KG1 (cell line): ENCODE results near the gene KCNG4.
"Not testable (repeated sequence)": the region's sequence is repeated elsewhere in the genome, so short reads cannot be mapped to it uniquely, and the experiment has no call there.

Experiments
- DNase-seq: peaks from one replicate; lab custom pipeline; 2025; lab: John Stamatoyannopoulos, UW

KCNG4 gene

DNA sequence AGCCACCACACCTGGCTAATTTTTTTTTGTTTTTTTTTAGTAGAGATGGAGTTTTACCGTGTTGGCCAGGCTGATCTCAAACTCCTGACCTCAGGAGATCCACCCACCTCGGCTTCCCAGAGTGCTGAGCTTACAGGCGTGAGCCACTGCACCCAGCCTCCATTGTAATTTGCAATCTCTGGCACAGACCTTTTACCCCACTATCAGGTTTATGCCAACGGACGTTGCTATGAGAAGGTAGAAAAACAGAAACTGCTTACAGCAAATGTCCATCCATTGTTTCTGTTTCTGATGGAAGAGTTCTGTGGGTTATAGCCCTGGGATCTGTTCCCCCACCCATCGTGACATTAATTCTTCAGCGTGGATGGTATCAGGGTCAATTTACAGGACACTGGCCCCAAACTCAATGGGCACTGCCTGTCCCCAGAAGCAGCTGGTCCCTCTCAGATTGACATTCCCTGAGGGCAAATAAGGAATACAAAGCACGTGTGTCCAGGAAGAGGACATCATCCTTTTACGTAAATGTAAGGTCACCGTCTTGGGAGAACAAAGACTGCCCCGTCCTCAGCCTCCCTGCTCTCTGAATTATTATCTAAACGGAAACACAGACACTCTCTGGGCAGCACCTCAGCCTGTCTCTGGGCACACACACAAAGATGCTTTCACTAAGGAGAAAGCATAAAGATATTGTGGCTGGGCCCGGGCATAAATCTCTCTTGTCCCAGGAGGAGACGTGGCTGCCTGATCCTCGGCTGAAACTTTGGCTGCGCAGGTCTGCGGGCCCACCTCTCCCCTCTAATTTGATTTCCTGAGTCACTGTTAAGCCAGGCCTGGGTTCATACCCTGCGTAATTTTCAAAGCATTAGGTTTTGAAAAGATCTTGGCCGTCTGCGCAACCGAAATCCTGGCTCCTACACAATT is 5.2 kb downstream of the KCNG4 start:
- no peak for DNase-seq

DNA sequence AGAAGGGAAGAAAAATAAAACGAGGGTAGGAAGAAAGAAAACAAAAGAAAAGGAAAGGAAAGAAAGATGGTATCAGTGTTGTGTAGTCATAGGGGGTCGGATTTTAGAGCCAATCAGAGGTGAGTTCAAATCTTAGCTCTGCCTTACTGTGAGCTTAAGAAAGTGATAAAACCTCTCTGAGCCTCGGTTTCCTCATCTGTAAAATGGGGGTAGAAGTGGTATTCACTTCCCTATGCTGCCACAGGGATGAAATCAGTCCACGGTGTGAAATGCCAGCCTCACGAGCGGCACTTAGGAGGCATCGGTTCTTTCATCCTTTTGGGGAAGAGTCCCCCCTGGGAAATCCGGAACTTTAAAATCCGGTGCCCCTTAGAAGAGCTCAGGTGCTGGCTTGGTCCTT is 6.1 kb downstream of the KCNG4 start:
- no peak for DNase-seq

DNA sequence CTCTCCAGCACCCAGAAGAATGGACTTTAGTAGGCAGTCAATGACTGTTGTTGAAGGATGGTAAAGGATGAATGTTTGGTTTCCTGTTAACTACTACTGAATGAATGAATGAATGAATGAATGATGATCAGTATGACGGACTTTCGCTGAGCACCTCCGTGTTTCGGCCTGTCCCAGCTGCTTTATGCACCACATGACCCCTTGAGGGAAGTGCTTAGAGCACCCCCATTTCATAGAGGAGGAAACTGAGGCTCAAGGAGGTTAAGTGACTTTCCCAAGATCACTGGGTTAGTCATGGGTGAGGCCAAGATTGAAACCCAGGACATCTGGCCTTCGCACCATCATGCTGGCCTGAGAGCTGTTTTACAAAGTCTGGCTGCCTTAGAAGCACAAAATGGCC is 6.8 kb downstream of the KCNG4 start:
- DNase-seq = no peak

DNA sequence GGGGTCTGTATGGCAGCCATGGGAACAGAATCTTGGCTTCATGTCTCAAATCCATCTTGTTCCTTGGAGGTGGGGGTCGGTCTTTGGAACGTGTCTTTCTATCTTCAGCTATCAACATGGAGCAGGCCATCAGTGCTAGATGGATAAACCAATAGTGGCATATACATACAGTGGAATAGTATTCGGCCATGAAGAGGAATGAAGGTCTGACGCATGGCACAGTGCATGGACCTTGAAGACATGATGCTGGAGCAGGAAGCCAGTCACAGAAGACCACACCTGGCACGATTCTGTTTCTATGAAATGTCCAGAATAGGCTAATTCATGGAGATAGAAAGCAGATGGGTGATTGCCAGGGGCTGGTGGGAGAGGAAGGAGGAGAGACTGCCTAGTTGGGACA is 7.8 kb downstream of the KCNG4 start:
- DNase-seq = no peak

DNA sequence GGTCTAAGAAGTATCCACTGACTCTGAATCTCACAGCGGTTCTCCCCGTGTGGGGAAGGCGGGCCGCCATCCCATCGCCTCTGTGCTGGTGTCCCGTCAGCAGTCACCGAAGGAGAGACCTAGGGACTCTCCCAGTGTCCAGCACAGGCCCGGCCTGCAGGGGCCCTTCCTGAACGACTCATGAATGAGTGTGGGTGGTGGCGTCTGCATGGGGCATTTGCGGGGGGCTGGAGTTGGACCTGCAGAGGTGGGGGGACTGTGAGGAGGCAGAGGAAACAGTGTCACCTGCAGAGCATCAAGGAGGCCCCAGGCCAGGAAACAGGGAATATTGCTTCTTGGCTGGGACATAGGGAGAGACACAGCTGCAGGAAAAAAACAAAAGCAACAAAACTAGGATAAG is 10.3 kb downstream of the KCNG4 start:
- no peak for DNase-seq

DNA sequence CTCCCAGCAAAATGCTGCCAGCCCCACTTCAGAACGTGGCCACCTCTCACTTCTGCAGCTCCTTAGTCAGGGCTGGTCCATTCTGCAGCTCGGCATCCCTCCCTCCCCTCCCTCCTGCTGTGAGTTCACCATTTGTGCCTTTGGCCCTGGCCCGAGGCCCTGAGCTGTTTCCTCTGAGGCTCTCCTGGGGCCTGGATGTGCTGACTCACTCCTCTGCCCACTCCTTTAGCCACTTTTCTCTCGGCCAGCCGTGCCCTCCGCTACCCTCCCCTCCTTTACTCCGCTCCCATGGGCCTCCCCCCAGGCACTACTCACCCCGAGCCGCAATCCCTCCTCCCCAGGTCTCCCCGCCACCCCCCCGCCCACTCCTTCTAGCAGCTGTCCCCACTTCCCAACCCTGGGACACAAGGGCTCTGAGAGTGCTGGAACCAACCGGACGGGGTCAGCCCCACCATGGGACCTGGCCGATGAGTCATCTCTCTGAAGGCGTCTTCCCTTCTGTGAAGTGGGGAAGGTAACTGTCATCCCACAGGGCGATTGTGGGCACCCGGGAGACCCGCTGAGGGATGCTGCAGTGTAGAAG is 11.5 kb downstream of the KCNG4 start:
- no peak for DNase-seq

DNA sequence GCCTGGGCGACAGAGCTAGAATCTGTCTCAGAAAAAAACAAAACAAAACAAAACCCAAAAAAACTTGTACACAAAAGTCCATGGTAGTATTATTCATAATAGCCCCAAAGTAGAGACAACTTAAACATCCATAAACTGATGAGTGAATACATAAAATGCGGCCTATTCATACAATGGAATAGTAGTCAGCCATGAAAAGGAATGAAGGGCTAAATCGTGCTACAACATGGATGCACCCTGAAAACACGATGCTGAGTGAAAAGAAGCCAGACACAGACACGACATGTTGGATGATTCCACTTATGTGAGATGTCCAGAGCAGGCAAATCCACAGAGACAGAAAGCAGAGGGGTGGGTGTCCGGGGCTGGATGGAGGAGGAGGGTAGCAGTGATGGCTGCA is 12.3 kb downstream of the KCNG4 start:
- DNase-seq = no peak

DNA sequence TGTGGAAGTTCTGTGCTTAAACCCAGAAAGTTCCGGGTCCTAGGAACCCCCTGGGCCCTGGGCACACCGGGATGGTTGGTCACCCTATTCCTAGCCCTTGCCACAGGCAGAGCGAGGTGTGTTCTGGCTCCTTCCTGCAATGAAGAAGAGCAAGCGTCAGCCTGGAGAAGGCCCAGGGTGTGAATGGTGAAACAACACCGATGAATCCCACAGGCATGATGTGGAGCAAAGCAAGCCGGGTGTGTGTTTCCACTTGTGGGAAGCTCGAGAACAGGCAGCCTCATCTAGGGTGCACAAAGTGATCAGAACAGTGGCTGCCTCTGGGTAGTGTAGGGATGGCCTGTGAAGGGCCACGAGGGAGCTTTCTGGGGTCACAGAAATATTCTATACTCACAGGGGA is 13.8 kb downstream of the KCNG4 start:
- no peak for DNase-seq

DNA sequence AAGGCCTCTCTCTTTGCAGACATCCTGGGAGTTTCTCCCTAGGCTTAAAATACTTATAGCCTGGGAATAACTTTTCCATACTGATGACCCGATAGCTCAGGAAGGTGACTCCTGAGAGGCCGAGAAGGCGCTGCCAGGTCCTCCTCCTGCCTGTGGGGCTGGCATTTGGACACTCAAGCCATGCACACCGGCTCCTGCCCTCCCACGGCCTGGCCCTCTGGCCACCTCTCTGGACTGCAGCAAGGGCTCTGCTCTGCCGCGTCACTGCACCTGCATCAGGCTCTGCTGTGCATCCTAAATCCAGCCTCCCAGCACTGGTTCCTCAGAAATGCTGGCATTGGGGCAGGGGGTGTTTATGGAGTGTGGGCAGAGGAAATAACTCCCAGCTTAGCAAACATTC is 14.2 kb downstream of the KCNG4 start:
- DNase-seq = no peak

DNA sequence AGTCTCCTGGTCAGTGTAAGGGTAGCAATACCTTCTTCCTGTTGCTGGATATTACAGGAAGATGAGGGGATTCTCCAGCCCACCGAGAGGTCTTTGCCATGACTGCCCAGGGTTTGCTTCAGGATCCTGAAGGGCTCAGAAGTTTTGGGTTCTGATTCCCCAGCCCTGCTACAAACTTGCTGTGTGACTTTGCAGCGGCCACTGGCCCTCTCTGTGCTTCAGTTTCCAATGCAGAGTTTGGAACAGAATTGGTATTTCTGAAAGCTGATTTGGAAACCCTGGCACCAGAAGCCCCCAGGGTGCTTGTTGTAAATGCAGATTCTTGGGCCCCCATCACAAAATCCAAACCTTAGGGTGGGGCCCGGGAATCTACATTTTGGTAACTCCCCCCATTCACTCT is 14.7 kb downstream of the KCNG4 start:
- DNase-seq = no peak

DNA sequence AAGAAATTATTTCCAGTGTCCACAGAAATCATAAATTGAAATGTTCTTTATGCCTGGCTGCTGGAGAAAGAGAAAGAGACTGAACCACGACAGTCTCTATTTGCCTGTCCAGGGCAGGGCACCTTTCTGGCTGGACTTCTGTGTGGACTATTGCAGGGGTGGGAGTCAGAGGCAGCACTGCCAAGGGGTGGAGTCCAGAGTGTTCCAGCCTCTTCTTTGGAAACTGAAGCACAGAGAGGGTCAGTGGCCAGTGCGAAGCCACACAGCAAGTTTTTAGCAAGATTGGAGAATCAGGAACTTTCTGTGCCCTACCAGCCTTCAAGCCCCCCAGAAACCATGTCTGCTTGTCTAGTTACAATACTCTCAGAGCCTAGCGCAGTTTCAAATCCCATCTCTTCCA is 15.3 kb downstream of the KCNG4 start:
- no peak for DNase-seq

DNA sequence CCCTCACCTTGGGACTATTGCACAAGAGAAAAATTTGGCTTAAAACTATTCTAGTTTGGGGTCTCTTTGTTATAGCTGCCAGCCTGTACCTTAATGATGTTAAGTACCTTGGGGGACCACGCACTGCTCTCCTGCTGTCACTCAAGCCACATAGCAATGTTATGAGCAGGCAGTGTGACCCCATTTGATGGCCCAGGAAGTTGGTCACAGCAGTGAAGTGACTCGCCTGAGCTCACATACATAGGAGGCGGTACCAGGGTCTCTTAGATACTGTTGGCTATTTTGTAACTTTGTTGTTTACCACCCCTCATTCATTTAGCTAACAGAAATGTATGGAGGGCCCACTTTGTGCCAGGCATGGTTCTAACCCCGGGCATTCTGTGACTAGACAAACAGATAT is 16.4 kb downstream of the KCNG4 start:
- DNase-seq = no peak

DNA sequence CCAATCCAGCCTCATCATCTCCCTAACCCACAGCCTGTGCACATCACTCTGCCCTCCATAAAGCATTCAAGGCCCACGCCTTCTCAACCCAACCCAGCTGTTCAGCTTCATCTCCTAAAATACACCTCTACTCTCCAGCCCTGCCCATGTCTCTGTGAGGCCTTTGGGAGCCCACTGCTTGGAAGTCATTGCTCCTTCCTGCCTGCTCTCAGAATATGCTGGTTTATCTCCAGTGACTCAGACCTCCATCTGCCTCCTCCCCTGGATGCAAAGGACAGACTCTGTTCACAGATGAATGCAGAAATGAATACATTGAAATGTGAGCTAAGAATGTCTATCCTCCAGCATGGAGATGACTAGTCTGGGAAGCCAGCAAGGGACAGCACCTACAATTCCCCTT is 19.0 kb downstream of the KCNG4 start:
- DNase-seq = no peak

DNA sequence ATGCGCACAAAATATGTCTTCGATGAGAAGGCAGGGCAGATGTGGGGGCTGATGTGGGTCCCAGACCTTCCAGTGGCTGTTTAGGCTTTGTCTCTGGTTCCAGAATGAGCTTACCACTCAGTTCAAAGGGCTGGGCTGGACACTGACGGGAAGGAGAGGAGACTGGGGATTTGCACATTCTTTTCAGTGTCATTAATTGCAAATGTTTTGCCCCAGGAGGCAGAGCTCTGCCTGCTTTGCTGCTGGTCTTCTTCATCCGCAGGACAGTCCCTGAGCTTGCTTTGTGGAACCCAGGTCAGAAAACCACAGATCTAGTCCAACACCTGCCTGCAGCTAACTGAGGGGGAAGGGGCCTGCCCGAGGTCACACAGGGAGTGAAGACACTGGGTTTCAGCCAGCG is 20.9 kb downstream of the KCNG4 start:
- no peak for DNase-seq

DNA sequence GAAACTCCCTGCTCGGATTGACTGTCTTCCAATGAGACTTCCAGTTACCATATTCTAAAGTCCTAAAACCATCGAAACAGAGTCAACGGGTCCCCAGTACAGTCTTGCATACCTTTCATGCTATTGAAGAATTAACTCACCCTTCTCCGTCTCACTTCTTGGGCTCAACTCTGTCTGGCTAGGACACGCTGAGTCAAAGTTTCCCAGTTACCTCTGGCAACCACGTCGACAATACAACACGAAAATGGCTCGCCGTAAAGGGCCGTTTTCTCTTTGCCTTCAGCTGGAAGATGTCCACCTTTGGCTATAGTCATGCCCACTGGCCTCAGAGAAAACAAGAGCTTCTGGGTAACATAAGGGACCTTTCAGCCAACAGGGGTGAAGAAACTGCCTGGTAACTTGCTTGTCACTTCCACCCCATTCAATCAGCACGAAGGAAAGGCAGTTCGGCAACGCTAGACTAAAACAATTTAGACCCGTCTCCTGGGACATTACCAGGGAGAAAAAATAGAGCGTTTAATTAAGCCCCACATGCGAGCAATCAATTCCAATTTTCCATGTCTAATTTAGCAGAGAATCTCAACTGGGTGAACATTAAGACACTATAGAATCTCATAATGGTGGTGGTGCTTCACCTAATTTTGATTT is 21.5 kb downstream of the KCNG4 start:
- DNase-seq = no peak

DNA sequence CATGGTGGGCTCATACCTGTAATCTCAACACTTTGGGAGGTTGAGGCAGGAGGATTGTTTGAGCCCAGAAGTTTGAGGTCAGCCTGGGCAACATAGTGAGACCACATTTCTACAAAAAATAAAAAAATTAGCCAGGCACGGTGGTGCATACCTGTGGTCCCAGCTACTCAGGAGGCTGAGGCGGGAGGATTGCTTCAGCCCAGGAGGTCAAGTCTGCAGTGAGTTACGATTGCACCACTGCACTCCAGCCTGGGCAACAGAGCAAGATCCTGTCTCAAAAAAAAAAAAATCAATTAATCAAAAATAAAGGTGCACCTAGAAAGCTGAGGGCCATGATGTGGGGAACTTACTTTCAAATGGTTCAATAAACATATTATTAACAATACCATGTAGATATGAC is 23.7 kb downstream of the KCNG4 start:
- not testable (repeated sequence) for DNase-seq

DNA sequence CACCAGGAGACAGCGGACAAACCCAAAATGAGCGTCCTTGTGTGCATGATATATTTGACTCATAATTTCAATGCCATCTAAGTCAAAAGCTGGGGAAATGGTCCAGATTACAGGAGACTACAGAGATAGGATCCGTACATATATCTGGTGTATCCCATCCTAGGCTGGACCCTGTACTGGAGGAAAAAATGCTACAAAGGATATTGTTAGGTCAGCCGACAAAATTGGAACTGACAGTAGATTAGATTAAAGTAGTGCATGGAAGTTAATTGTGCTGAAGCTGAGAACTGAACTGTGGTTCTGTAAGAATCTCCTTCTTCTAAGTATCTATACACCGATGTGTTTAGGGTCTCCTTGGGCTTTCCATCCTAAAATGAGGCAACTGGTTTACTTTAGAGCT is 24.3 kb downstream of the KCNG4 start:
- no peak for DNase-seq

DNA sequence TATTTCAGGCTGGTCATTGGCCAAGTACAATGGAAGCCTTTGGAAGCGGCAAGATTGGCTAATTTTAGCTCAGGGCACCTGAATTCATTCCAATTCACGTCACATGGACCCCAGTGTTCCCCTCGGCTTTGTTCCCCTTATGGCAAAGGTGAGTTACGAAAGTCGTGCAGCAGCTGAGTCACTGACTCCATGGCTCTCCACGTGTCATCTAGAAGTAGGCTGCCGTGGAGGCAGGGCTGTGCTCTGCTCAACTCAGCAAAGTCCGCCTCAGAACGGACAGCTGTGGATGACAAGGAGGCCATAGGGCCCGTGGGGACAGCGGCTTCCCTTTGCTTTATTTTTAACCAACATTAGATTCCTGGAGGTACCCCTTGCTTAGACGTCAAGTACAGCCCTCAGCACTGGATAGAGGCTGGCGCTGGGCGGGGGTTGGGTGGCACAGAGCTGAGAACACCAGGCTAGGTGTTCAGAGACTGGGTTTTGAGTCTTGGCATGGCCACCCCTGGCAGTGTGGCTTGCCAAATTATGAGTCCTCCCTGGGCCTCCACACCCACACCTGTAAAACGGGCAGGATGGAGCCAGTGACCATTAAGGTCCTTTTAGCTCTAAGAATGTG is 25.3 kb downstream of the KCNG4 start:
- DNase-seq = no peak

DNA sequence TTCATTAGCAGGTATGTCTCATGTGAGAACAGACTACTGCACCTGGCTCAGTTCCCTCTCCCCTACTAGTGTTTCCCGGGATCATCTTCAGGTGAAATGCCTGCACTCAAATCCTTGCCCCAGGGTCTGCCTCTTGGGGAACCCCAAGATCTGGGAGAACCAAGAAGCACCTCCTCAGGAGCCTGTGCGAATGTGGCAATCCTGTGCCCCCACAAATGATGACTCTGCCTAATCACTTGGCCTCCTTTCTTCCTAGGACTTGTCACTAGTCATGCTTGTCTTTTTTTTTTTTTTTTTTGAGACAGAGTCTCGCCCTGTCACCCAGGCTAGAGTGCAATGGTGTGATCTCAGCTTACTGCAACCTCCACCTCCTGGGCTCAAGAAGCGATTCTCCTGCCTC is 27.2 kb downstream of the KCNG4 start:
- no peak for DNase-seq

DNA sequence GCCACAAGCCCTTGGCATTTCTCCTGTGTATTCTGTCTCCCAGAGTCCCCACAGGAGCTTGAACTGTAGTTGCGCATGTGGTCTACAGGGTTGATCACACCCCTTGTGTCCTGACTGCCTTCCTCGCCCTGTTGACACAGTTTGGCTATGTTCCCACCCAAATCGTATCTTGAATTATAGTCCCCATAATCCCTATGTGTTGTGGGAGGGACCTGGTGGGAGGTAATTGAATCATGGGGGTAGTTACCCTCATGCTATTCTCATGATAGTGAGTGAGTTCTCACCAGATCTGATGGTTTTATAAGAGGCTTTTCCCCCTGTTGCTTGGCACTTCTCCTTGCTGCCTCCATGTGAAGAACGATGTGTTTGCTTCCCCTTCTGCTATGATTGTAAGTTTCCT is 27.7 kb downstream of the KCNG4 start:
- DNase-seq = no peak

DNA sequence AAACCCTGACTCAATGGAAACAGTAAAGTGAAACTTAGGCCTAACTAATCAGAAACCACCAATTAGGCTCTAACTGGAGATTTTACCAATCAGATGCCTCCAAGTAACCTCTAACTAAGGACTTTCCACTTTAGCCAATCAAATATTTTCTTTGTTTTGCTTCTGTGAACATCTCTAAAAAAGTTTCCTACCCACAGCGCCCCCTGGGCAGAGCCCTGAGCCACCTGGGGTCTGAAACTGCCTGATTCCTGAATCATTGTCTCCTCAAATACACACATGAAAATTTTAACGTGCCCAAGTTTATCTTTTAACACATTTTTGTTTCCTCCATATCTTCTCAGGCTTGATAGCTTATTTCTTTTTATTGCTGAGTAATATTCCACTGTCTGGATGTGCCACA is 29.8 kb downstream of the KCNG4 start:
- DNase-seq = no peak

DNA sequence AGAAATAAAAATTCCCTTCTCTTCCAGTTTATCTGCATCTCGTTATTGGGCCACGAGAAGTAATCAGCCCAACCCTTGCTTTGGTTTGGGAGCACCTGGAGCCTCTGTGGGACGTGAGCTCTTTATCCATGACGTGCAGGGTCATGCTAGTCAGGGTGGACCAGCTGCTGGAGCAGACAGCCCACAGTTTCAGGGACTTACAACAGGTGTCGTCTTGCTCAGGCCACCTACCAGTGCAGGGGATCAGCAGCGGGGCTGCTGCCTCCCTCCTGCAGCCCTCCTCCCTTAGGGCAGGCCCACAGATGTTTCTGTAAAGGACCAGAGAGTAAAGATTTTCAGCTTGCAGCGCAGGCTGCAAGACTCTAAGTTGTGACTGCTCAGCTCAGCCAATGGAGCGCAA is 31.9 kb downstream of the KCNG4 start:
- no peak for DNase-seq

DNA sequence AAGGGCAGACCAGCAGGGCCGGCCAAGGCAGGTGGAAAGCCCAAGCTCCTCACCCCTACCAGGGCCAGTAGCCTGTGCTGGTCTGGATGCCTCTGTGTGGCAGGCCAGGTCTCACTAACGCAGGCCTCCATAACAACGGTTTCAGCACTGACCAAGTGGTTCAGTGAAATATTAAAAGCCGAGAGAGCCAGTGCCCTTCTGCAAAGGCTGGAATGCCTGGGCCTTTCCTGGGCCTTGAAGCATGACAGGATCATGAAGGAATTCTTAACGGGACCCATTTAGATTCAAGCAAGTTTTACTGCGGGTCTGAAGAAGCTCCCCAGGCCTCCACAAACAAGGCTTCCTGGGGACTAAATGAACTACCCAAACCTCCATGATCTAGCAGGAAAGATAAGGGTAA is 32.6 kb downstream of the KCNG4 start:
- no peak for DNase-seq
